ENCODE results near the gene RPS6KA5.
"Not testable (repeated sequence)": the region's sequence is repeated elsewhere in the genome, so short reads cannot be mapped to it uniquely, and the experiment has no call there.

RPS6KA5 gene

DNA sequence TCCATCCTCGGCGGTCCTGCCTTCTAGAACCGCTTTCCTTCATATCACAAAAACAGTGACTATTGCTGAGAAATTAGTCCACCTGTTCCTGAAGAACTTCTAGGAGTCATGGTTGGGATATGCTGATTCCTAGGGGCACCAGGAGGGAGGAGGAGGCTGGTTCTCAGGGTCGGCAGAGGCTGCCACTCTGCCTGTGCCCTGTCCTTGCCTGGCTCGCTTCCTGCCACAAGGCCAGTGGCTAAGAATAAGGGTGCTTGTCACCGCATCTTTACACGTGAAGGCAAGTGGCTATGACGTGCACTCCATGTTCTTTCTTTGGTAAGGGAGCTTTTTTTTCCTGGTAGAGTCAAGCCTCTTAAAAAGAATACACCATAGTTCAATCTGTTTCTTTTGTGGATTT is 34.7 kb upstream of the RPS6KA5 start:
- H3K4me3 Mint-ChIP-seq: no peak overlapping the region
- peaks cover 10% of the 10 kb centered on the region for H3K27me3 Mint-ChIP-seq (ENCODE audit: low read depth)
- no peaks in the 10 kb centered on the region for H3K9me3 Mint-ChIP-seq
- no peaks in the 10 kb centered on the region for H3K36me3 Mint-ChIP-seq (ENCODE audit: low read depth)
- no peak overlapping the region for H3K27ac Mint-ChIP-seq
- H3K4me1 Mint-ChIP-seq: peaks cover 10% of the 10 kb centered on the region
- TF ChIP-seq CTCF (IDR thresholded peaks at IDR 0.05; ENCODE audit: unreplicated experiment in 3 of 3): no peak

GRCh38 chr14:91094772-91095171 is 34.3 kb upstream of the RPS6KA5 start:
- Mint-ChIP-seq H3K27me3 (ENCODE audit: low read depth) (peaks cover 10% of the 10 kb centered on the region), H3K27ac (no peak overlapping the region), H3K9me3 (no peaks in the 10 kb centered on the region)

GRCh38 chr14:91093743-91094472 is 33.5 kb upstream of the RPS6KA5 start:
- not testable (repeated sequence) for H3K27ac Mint-ChIP-seq; H3K4me3 Mint-ChIP-seq; H3K36me3 Mint-ChIP-seq (ENCODE audit: low read depth); H3K27me3 Mint-ChIP-seq (ENCODE audit: low read depth); H3K9me3 Mint-ChIP-seq
- H3K4me1 Mint-ChIP-seq: peaks cover 10% of the 10 kb centered on the region

More at GRCh38 chr14:91094772-91095171, 34.3 kb upstream of the RPS6KA5 start:
- peaks cover 10% of the 10 kb centered on the region for H3K4me1 Mint-ChIP-seq
- no peak for TF ChIP-seq CTCF (IDR thresholded peaks at IDR 0.05; ENCODE audit: unreplicated experiment in 3 of 3)
- H3K4me3 Mint-ChIP-seq: no peak overlapping the region
- no peaks in the 10 kb centered on the region for H3K36me3 Mint-ChIP-seq (ENCODE audit: low read depth)

DNA sequence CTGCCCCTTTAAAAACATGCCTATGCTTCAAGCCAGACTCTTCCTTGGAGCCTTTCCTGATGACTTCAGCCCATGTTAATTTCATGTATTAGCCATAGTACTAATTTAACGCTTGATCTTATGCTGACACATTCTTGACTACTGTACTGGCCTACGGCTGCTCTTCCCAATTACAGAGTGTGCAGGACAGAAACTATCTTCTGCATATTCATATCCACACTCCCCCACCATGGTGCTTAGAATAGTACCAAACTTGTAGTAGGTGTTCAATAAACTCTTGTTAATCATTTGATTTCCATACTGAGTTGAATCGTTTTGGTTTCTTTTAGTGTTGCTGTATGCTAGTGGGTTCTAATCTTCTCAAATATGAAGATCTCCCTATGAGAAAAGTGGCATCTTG is 31.6 kb upstream of the RPS6KA5 start:
- peaks cover 16% of the 10 kb centered on the region for H3K4me1 Mint-ChIP-seq
- TF ChIP-seq CTCF (IDR thresholded peaks at IDR 0.05; ENCODE audit: unreplicated experiment in 3 of 3): no peak
- H3K36me3 Mint-ChIP-seq (ENCODE audit: low read depth): no peaks in the 10 kb centered on the region
- no peak overlapping the region for H3K27ac Mint-ChIP-seq
- peaks cover 10% of the 10 kb centered on the region for H3K27me3 Mint-ChIP-seq (ENCODE audit: low read depth)
- no peak overlapping the region for H3K4me3 Mint-ChIP-seq
- H3K9me3 Mint-ChIP-seq: no peaks in the 10 kb centered on the region

GRCh38 chr14:91090743-91091142 is 30.3 kb upstream of the RPS6KA5 start:
- H3K4me3 Mint-ChIP-seq: no peak overlapping the region

GRCh38 chr14:91089958-91090535 is 29.6 kb upstream of the RPS6KA5 start:
- H3K27ac Mint-ChIP-seq: no peak overlapping the region
- TF ChIP-seq CTCF (IDR thresholded peaks at IDR 0.05; ENCODE audit: unreplicated experiment in 3 of 3): no peak

More at GRCh38 chr14:91090743-91091142, 30.3 kb upstream of the RPS6KA5 start:
- Mint-ChIP-seq H3K27ac (no peak overlapping the region), H3K4me1 (peaks cover 16% of the 10 kb centered on the region), H3K9me3 (no peaks in the 10 kb centered on the region), H3K36me3 (ENCODE audit: low read depth) (no peaks in the 10 kb centered on the region), H3K27me3 (ENCODE audit: low read depth) (peaks cover 6% of the 10 kb centered on the region)
- TF ChIP-seq CTCF (IDR thresholded peaks at IDR 0.05; ENCODE audit: unreplicated experiment in 3 of 3): no peak

More at GRCh38 chr14:91089958-91090535, 29.6 kb upstream of the RPS6KA5 start:
- Mint-ChIP-seq H3K4me1 (peaks cover 11% of the 10 kb centered on the region), H3K9me3 (no peaks in the 10 kb centered on the region), H3K36me3 (ENCODE audit: low read depth) (no peaks in the 10 kb centered on the region), H3K4me3 (no peak overlapping the region), H3K27me3 (ENCODE audit: low read depth) (peaks cover 6% of the 10 kb centered on the region)

Data from nephron (organoid).